NCI-H2107 treated with DMSO at 0.1 percent for 48 hours (cell line): ENCODE measurements around the gene GOLGA6B.
"Not testable (repeated sequence)": the region's sequence is repeated elsewhere in the genome, so short reads cannot be mapped to it uniquely, and the experiment has no call there.

Experiments used
- DNase-seq: peaks from one replicate; lab custom pipeline; 2025; ENCODE audit not compliant: unreplicated experiment; lab: John Stamatoyannopoulos, UW

Gene GOLGA6B

GRCh38 chr15:72654397-72654796, at the start of gene GOLGA6B:
Gene GOLGA6B (plus strand): TSS chr15:72654697. CDS start chr15:72654738, 41 bp downstream.
- DNase-seq, result not testable (repeated sequence)

- no peak for DNase-seq
Measured at GRCh38 chr15:72604794-72605193, 49.7 kb upstream of the GOLGA6B start.

GRCh38 chr15:72608084-72608483, 46.4 kb upstream of the GOLGA6B start:
- DNase-seq, result not testable (repeated sequence)

GRCh38 chr15:72609862-72610261, 44.6 kb upstream of the GOLGA6B start:
- DNase-seq, result no peak

GRCh38 chr15:72612324-72612723, 42.2 kb upstream of the GOLGA6B start:
- DNase-seq, result not testable (repeated sequence)

GRCh38 chr15:72614810-72615532, 39.5 kb upstream of the GOLGA6B start:
- no peak for DNase-seq

GRCh38 chr15:72615533-72616233, 38.8 kb upstream of the GOLGA6B start:
- DNase-seq, result peak; percentile 6

- DNase-seq, result no peak
Measured at GRCh38 chr15:72616491-72617210, 37.8 kb upstream of the GOLGA6B start.

GRCh38 chr15:72623854-72624253, 30.6 kb upstream of the GOLGA6B start:
- not testable (repeated sequence) for DNase-seq

- DNase-seq, result not testable (repeated sequence)
Measured at GRCh38 chr15:72626153-72626552, 28.3 kb upstream of the GOLGA6B start.

- DNase-seq, result not testable (repeated sequence)
Measured at GRCh38 chr15:72628249-72629067, 26.0 kb upstream of the GOLGA6B start.

GRCh38 chr15:72629068-72629570, 25.4 kb upstream of the GOLGA6B start:
- DNase-seq, result not testable (repeated sequence)

- not testable (repeated sequence) for DNase-seq
Measured at GRCh38 chr15:72636519-72637282, 17.8 kb upstream of the GOLGA6B start.

GRCh38 chr15:72639759-72640483, 14.6 kb upstream of the GOLGA6B start:
- not testable (repeated sequence) for DNase-seq

- DNase-seq, result not testable (repeated sequence)
Measured at GRCh38 chr15:72642271-72642670, 12.2 kb upstream of the GOLGA6B start.

GRCh38 chr15:72648631-72649253, 5.8 kb upstream of the GOLGA6B start:
- not testable (repeated sequence) for DNase-seq

- DNase-seq, result not testable (repeated sequence)
Measured at GRCh38 chr15:72656014-72656413, 1.5 kb downstream of the GOLGA6B start.

- not testable (repeated sequence) for DNase-seq
Measured at GRCh38 chr15:72661081-72661480, 6.6 kb downstream of the GOLGA6B start.

- DNase-seq, result not testable (repeated sequence)
Measured at GRCh38 chr15:72663931-72664330, 9.4 kb downstream of the GOLGA6B start.
